ENCODE measurements around the gene KLF16.

- TF ChIP-seq CTCF (IDR thresholded peaks at IDR 0.05) (no peak), POLR2A (IDR thresholded peaks at IDR 0.05) (no peak)
These were observed 17.4 kb upstream of the KLF16 start for GRCh38 chr19:1880611-1881392.

Data from tibial nerve (tissue), 3 donors.